ENCODE data around the gene PDP2. TPM values are rescaled to one million over a fixed set of nuclear protein-coding genes. Genes with fewer than 3 reads are reported as not detected.
A peak's percentile ranks its signal among the peaks of the same experiment; 100 is the strongest.

The PDP2 gene
- total and polyA plus RNA-seq, 9 of the 15 experiments (the other 6 are each of a cell fraction or from before 2014, with no cell fraction given): 2.5 to 24.3 (median 7.2) TPM

GRCh38 chr16:66900721-66901441 is 20.6 kb downstream of the PDP2 start (continued):
- TF ChIP-seq, protein P1, sequence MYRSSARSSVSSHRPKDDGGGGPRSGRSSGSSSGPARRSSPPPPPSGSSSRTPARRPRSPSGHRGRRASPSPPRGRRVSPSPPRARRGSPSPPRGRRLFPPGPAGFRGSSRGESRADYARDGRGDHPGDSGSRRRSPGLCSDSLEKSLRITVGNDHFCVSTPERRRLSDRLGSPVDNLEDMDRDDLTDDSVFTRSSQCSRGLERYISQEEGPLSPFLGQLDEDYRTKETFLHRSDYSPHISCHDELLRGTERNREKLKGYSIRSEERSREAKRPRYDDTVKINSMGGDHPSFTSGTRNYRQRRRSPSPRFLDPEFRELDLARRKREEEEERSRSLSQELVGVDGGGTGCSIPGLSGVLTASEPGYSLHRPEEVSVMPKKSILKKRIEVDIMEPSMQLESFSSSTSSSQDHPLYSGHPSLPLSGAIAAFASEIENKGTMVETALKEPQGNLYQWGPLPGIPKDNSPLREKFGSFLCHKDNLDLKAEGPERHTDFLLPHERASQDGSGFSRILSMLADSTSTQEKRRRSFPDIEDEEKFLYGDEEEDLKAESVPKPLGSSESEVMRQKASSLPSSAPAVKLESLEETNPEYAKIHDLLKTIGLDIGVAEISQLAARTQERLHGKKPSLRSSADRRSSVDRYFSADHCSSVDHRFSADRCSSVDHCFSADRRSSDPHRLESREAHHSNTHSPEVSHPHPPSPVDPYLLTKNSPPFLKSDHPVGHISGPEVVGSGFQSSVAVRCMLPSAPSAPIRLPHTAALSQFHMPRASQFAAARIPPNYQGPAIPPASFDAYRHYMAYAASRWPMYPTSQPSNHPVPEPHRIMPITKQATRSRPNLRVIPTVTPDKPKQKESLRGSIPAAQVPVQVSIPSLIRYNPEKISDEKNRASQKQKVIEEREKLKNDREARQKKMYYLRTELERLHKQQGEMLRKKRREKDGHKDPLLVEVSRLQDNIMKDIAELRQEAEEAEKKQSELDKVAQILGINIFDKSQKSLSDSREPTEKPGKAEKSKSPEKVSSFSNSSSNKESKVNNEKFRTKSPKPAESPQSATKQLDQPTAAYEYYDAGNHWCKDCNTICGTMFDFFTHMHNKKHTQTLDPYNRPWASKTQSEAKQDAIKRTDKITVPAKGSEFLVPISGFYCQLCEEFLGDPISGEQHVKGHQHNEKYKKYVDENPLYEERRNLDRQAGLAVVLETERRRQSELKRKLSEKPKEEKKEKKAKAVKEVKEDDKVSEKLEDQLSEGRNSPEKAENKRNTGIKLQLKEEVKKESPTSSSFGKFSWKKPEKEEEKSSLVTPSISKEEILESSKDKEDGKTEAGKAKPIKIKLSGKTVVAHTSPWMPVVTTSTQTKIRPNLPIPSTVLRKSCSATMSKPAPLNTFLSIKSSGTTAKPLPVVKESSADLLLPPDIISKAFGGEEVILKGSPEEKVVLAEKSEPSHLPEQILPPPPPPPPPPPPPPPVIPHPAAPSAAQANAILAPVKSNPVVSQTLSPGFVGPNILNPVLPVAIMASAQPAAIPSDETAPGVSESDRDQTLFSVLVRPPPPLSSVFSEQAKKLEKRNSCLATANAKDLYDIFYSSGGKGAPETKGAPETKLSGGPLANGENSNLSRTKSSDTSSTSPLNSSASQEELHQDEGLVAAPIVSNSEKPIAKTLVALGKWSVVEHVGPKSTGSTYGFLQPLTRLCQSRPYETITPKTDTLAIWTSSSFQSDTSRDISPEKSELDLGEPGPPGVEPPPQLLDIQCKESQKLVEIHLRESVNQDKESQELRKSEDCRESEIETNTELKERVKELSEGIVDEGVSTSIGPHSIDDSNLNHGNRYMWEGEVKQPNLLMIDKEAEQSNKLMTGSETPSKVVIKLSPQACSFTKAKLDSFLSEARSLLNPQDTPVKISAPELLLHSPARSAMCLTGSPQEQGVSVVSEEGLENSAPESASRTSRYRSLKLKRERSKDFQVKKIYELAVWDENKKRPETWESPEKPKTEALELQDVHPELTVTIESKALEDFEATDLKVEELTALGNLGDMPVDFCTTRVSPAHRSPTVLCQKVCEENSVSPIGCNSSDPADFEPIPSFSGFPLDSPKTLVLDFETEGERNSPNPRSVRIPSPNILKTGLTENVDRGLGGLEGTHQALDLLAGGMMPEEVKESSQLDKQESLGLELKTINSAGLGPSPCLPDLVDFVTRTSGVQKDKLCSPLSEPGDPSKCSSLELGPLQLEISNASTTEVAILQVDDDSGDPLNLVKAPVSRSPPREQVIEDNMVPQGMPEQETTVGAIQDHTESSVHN (IDR thresholded peaks at IDR 0.05; ENCODE audit: borderline replicate concordance in 1 of 2, low read depth in 1 of 2): no peak
- TF ChIP-seq VEZF1 (CRISPR knock-in tag; IDR thresholded peaks at IDR 0.05): peak; percentile 42; the same call in 1 of the 2 replicates
- no peak for TF ChIP-seq MCM2 (IDR thresholded peaks at IDR 0.05; ENCODE audit: low read depth)
- TF ChIP-seq ARNT (IDR thresholded peaks at IDR 0.05): no peak
- TF ChIP-seq MBD2 (IDR thresholded peaks at IDR 0.05; ENCODE audit: borderline replicate concordance, low read depth): no peak
- no peak for TF ChIP-seq PML (IDR thresholded peaks at IDR 0.05; ENCODE audit: low read length)
- TF ChIP-seq DMBX1 (CRISPR knock-in tag; IDR thresholded peaks at IDR 0.05; ENCODE audit: borderline replicate concordance): peak; percentile 73; the same call in 1 of the 2 replicates
- no peak for TF ChIP-seq MAFK (IDR thresholded peaks at IDR 0.05; ENCODE audit: low read length)
- 0 out of 2 replicates have a peak, but pooled peaks have one; percentile 54 for TF ChIP-seq ELF4 (CRISPR knock-in tag; IDR thresholded peaks at IDR 0.05)
- TF ChIP-seq ZBTB17 (CRISPR knock-in tag; IDR thresholded peaks at IDR 0.05): 0 out of 2 replicates have a peak, but pooled peaks have one; percentile 21
- TF ChIP-seq HMG20A (CRISPR knock-in tag; conservative IDR thresholded peaks at IDR 0.05): no peak
- TF ChIP-seq, protein P2, sequence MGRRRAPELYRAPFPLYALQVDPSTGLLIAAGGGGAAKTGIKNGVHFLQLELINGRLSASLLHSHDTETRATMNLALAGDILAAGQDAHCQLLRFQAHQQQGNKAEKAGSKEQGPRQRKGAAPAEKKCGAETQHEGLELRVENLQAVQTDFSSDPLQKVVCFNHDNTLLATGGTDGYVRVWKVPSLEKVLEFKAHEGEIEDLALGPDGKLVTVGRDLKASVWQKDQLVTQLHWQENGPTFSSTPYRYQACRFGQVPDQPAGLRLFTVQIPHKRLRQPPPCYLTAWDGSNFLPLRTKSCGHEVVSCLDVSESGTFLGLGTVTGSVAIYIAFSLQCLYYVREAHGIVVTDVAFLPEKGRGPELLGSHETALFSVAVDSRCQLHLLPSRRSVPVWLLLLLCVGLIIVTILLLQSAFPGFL (CRISPR knock-in tag; IDR thresholded peaks at IDR 0.05): no peak
- no peak for TF ChIP-seq ZNF717 (CRISPR knock-in tag; IDR thresholded peaks at IDR 0.05)
- no peak for TF ChIP-seq ZNF444 (CRISPR knock-in tag; IDR thresholded peaks at IDR 0.05)
- peak; percentile 62 for TF ChIP-seq EGR1 (conservative IDR thresholded peaks at IDR 0.05)
- TF ChIP-seq ZNF75A (CRISPR knock-in tag; IDR thresholded peaks at IDR 0.05): no peak
- TF ChIP-seq CXXC5 (CRISPR knock-in tag; IDR thresholded peaks at IDR 0.05): 0 out of 2 replicates have a peak, but pooled peaks have one; percentile 22

All from K562 (cell line).